Activated naive CD8-positive, alpha-beta T cell treated with anti-CD3 and anti-CD28 coated beads for 36 hours (primary cell): Measurements from ENCODE around the gene CRAT. TPM values are rescaled to one million over a fixed set of nuclear protein-coding genes. Genes with fewer than 3 reads are reported as not detected.
A peak's percentile ranks its signal among the peaks of the same experiment; 100 is the strongest.

ENCODE experiments used
- DNase-seq: peaks from one replicate; pipeline ENCODE4 v3.0.0; 2021
- H3K27ac Mint-ChIP-seq: one replicate; pipeline ENCODE4 v1.8.0; 2022; ENCODE audit warnings: mild to moderate bottlenecking, moderate library complexity, mixed read lengths
- H3K27me3 Mint-ChIP-seq: one replicate; pipeline ENCODE4 v1.8.0; 2022; ENCODE audit warnings: mild to moderate bottlenecking, mixed read lengths
- H3K36me3 Mint-ChIP-seq: one replicate; pipeline ENCODE4 v1.8.0; 2021; ENCODE audit warnings: mild to moderate bottlenecking, mixed read lengths
- H3K4me1 Mint-ChIP-seq: one replicate; pipeline ENCODE4 v1.8.0; 2021; ENCODE audit warnings: mixed read lengths
- H3K4me3 Mint-ChIP-seq: one replicate; pipeline ENCODE4 v1.8.0; 2022; ENCODE audit warnings: mild to moderate bottlenecking, moderate library complexity, mixed read lengths
- H3K9me3 Mint-ChIP-seq: one replicate; pipeline ENCODE4 v1.8.0; 2022; ENCODE audit warnings: mixed read lengths
- total RNA-seq, 2 experiments: library from RNA; stranded (reverse); gene quantifications; one replicate each; pipeline ENCODE4 v1.2.3, GENCODE V29; 2021

Gene CRAT
- total RNA-seq, 2 experiments from 2014 or later, result 7.3 to 7.9 TPM

- Mint-ChIP-seq H3K4me1 (peaks cover 35% of the 10 kb centered on the region), H3K27me3 (no peaks in the 10 kb centered on the region), H3K27ac (no peak overlapping the region), H3K4me3 (no peak overlapping the region), H3K36me3 (peaks cover 12% of the 10 kb centered on the region), H3K9me3 (no peaks in the 10 kb centered on the region)
- no peak for DNase-seq
Measured at GRCh38 chr9:129072171-129072570, 38.4 kb downstream of the CRAT start.

- H3K4me3 Mint-ChIP-seq, result no peak overlapping the region
- no peak overlapping the region for H3K27ac Mint-ChIP-seq
- no peaks in the 10 kb centered on the region for H3K27me3 Mint-ChIP-seq
- no peaks in the 10 kb centered on the region for H3K9me3 Mint-ChIP-seq
- H3K36me3 Mint-ChIP-seq, result peaks cover 12% of the 10 kb centered on the region
- DNase-seq, result no peak
- H3K4me1 Mint-ChIP-seq, result peaks cover 34% of the 10 kb centered on the region
Measured at GRCh38 chr9:129071526-129072126, 39.0 kb downstream of the CRAT start.

- Mint-ChIP-seq H3K27ac (peak overlapping the region; percentile 90), H3K27me3 (no peaks in the 10 kb centered on the region), H3K4me3 (no peak overlapping the region), H3K9me3 (no peaks in the 10 kb centered on the region), H3K36me3 (peaks cover 17% of the 10 kb centered on the region), H3K4me1 (peaks cover 34% of the 10 kb centered on the region)
- no peak for DNase-seq
Measured at GRCh38 chr9:129070696-129071525, 39.7 kb downstream of the CRAT start.

GRCh38 chr9:129069862-129070641, 40.5 kb downstream of the CRAT start:
- peak overlapping the region; percentile 79 for H3K4me3 Mint-ChIP-seq
- no peak for DNase-seq

GRCh38 chr9:129068990-129069861, 41.4 kb downstream of the CRAT start:
- H3K36me3 Mint-ChIP-seq, result peaks cover 21% of the 10 kb centered on the region
- H3K4me1 Mint-ChIP-seq, result peaks cover 34% of the 10 kb centered on the region
- DNase-seq, result peak; percentile 81
- H3K27me3 Mint-ChIP-seq, result no peaks in the 10 kb centered on the region
- peak overlapping the region; percentile 90 for H3K27ac Mint-ChIP-seq
- peak overlapping the region; percentile 79 for H3K4me3 Mint-ChIP-seq
- H3K9me3 Mint-ChIP-seq, result no peaks in the 10 kb centered on the region

More at GRCh38 chr9:129069862-129070641, 40.5 kb downstream of the CRAT start:
- Mint-ChIP-seq H3K27me3 (no peaks in the 10 kb centered on the region), H3K36me3 (peaks cover 21% of the 10 kb centered on the region), H3K27ac (peak overlapping the region; percentile 90), H3K9me3 (no peaks in the 10 kb centered on the region), H3K4me1 (peaks cover 34% of the 10 kb centered on the region)

- H3K4me3 Mint-ChIP-seq, result peak overlapping the region; percentile 79
Measured at GRCh38 chr9:129068110-129068509, 42.5 kb downstream of the CRAT start.

GRCh38 chr9:129064499-129064908, 46.1 kb downstream of the CRAT start:
- H3K9me3 Mint-ChIP-seq, result no peaks in the 10 kb centered on the region
- DNase-seq, result no peak
- peaks cover 19% of the 10 kb centered on the region for H3K36me3 Mint-ChIP-seq
- H3K27me3 Mint-ChIP-seq, result no peaks in the 10 kb centered on the region
- no peak overlapping the region for H3K27ac Mint-ChIP-seq
- H3K4me1 Mint-ChIP-seq, result peaks cover 12% of the 10 kb centered on the region
- H3K4me3 Mint-ChIP-seq, result no peak overlapping the region

More at GRCh38 chr9:129068110-129068509, 42.5 kb downstream of the CRAT start:
- Mint-ChIP-seq H3K36me3 (peaks cover 21% of the 10 kb centered on the region), H3K9me3 (no peaks in the 10 kb centered on the region), H3K4me1 (peaks cover 30% of the 10 kb centered on the region), H3K27ac (peak overlapping the region; percentile 90), H3K27me3 (no peaks in the 10 kb centered on the region)
- DNase-seq, result no peak

- Mint-ChIP-seq H3K27me3 (no peaks in the 10 kb centered on the region), H3K4me1 (peaks cover under 1% of the 10 kb centered on the region), H3K36me3 (peaks cover 10% of the 10 kb centered on the region), H3K4me3 (no peak overlapping the region), H3K27ac (no peak overlapping the region), H3K9me3 (no peaks in the 10 kb centered on the region)
- DNase-seq, result no peak
Measured at GRCh38 chr9:129063061-129063460, 47.5 kb downstream of the CRAT start.

GRCh38 chr9:129060991-129061390, 49.6 kb downstream of the CRAT start:
- H3K27ac Mint-ChIP-seq, result no peak overlapping the region
- peaks cover 5% of the 10 kb centered on the region for H3K36me3 Mint-ChIP-seq
- DNase-seq, result no peak
- no peaks in the 10 kb centered on the region for H3K4me1 Mint-ChIP-seq
- no peaks in the 10 kb centered on the region for H3K27me3 Mint-ChIP-seq
- H3K9me3 Mint-ChIP-seq, result no peaks in the 10 kb centered on the region
- no peak overlapping the region for H3K4me3 Mint-ChIP-seq

GRCh38 chr9:129059796-129060785, 50.5 kb downstream of the CRAT start:
- DNase-seq, result no peak
- Mint-ChIP-seq H3K36me3 (no peaks in the 10 kb centered on the region), H3K4me3 (no peak overlapping the region), H3K27ac (no peak overlapping the region), H3K4me1 (no peaks in the 10 kb centered on the region), H3K27me3 (no peaks in the 10 kb centered on the region), H3K9me3 (no peaks in the 10 kb centered on the region)

GRCh38 chr9:129058965-129059795, 51.4 kb downstream of the CRAT start:
- DNase-seq, result no peak
- no peak overlapping the region for H3K27ac Mint-ChIP-seq
- H3K4me3 Mint-ChIP-seq, result no peak overlapping the region
- no peaks in the 10 kb centered on the region for H3K27me3 Mint-ChIP-seq
- H3K36me3 Mint-ChIP-seq, result peaks cover 2% of the 10 kb centered on the region
- H3K4me1 Mint-ChIP-seq, result no peaks in the 10 kb centered on the region
- no peaks in the 10 kb centered on the region for H3K9me3 Mint-ChIP-seq

- Mint-ChIP-seq H3K36me3 (peaks cover 2% of the 10 kb centered on the region), H3K4me1 (no peaks in the 10 kb centered on the region), H3K27me3 (no peaks in the 10 kb centered on the region), H3K27ac (no peak overlapping the region), H3K9me3 (no peaks in the 10 kb centered on the region), H3K4me3 (no peak overlapping the region)
- DNase-seq, result no peak
Measured at GRCh38 chr9:129054163-129054851, 56.3 kb downstream of the CRAT start.
